Liver (tissue), 3 donors: Measurements from ENCODE around the gene PER2.

Experiments
- CTCF ChIP-seq: fragments of 150-350 bp; IDR thresholded peaks from 2 replicates; pipeline ENCODE4 v1.5.1; 2017; ENCODE audit warnings: improper control_type of control experiment, low read depth, low read length; ENCODE audit not compliant: missing input control
- EGR1 ChIP-seq, 2 donors: IDR thresholded peaks; 2 replicates each; pipeline ENCODE4 v1.6.1; 2016 to 2018; ENCODE audit warnings: antibody characterized with exemption in 2 of 2, low read depth in 2 of 2
- GABPA ChIP-seq, 2 donors: IDR thresholded peaks in 1 of 2; conservative IDR thresholded peaks in 1 of 2; 2 replicates each; pipeline ENCODE4 v1.6.1; 2016; ENCODE audit warnings: antibody characterized with exemption in 2 of 2, mild to moderate bottlenecking in 1 of 2, moderate library complexity in 1 of 2
- JUND ChIP-seq, 2 donors: IDR thresholded peaks; 2 replicates each; pipeline ENCODE4 v1.6.1; 2016; ENCODE audit warnings: antibody characterized with exemption in 2 of 2
- NR2F2 ChIP-seq: IDR thresholded peaks from 2 replicates; pipeline ENCODE4 v1.6.1; 2016; ENCODE audit warnings: antibody characterized with exemption
- RAD21 ChIP-seq, 2 donors: IDR thresholded peaks; 2 replicates each; pipeline ENCODE4 v1.6.1; 2016; ENCODE audit warnings: antibody characterized with exemption in 2 of 2, mild to moderate bottlenecking in 2 of 2
- REST ChIP-seq: IDR thresholded peaks from 2 replicates; pipeline ENCODE4 v1.6.1; 2016; ENCODE audit warnings: antibody characterized with exemption, mild to moderate bottlenecking
- YY1 ChIP-seq: IDR thresholded peaks from 2 replicates; pipeline ENCODE4 v1.6.1; 2016; ENCODE audit warnings: antibody characterized with exemption, mild to moderate bottlenecking
- ZBTB33 ChIP-seq: IDR thresholded peaks from 2 replicates; pipeline ENCODE4 v1.6.1; 2016; ENCODE audit warnings: antibody characterized with exemption
- donor health status: healthy.
- donor health status: healthy.

GRCh38 chr2:238235331-238235732 is 53.1 kb downstream of the PER2 start:
- TF ChIP-seq REST (no peak), RAD21 (IDR thresholded peaks at IDR 0.05) (no peak), CTCF (no peak), NR2F2 (no peak), ZBTB33 (no peak), EGR1 (IDR thresholded peaks at IDR 0.05; ENCODE audit: low read depth in 2 of 2) (no peak), JUND (IDR thresholded peaks at IDR 0.05) (no peak), GABPA (IDR thresholded peaks at IDR 0.05 in 1 of 2, conservative IDR thresholded peaks at IDR 0.05 in 1 of 2) (no peak), YY1 (no peak)
